Activated T-cell treated with anti-CD3 and anti-CD28 coated beads for 4 hours (primary cell): ENCODE results near the gene FYN.

ENCODE experiments used
- DNase-seq: peaks from one replicate; pipeline ENCODE4 v3.0.0-alpha.2; 2020

FYN gene

DNA sequence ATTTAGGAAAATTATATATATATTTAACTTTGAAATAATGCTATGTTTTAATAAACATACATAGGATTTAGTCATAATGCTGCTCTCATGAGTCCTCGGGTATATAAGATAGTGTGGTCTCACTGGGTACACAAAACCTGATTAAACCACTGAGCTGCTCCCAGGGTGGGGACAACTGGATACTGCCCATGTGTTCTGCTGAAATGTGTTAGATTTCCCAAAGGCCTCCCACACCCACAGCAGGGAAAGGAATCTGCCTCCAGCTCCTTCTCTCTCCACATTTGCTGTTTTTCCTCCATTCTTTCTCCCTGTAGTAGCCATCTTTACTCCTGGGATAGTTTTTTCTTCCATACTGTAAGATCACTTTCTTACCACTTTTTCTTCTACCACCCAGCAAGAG, 198.4 kb downstream of the FYN start:
- no peak for DNase-seq

DNA sequence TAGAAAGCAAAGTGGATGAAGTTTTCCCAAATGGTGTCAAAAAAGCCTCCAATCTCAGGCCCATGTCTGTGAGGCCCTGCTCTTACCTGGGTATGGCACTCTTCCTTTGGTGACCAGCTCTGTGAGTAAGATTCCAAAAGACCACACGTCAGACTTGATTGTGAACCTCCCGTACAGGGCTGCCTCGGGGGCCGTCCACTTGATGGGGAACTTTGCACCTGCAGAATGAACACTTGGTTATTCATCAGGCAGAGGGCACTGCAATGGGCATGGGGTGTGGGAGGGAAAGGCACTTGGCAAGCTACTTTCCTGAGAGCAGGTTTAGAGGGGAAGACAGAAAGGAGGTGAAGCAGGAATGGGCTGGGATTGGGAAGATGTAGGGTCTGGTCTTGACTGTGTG, 198.8 kb downstream of the FYN start:
- no peak for DNase-seq

GRCh38 chr6:111673937-111674336, 199.3 kb downstream of the FYN start:
- DNase-seq = no peak

GRCh38 chr6:111673532-111673931, 199.7 kb downstream of the FYN start:
- DNase-seq = no peak

DNA sequence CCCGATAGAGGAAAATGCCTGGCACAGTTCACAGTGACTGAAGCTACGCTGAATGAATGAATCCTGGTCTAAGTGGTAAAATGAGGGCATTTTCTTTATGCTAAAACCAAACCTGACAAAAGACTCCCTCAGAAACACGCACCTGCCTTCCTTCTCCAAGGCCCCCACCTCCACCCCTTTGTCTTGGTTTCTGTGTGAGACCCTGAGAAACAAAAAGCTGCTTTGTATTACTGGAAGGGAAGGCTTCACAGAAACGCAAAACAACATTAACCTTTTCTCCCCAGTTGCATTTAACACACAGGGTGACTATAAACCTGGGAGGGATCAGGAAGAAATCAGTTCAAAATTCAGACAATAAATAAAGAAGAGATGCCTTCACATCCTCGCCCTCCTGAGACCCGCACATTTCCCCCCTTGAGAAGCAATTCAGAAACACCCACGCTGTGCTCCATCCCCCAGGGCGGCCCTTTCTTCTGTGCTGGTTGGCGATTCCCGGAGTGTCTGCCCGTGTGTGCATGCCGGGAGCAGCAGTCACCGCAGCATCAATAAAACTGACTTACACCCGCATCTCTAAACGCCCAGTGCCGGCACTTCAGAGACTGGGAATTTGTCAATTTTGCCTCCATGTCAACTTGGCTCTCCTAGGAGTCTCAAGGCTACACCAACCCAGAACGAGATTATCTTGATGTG, 200.3 kb downstream of the FYN start:
- no peak for DNase-seq

GRCh38 chr6:111669326-111669725, 203.9 kb downstream of the FYN start:
- no peak for DNase-seq

DNA sequence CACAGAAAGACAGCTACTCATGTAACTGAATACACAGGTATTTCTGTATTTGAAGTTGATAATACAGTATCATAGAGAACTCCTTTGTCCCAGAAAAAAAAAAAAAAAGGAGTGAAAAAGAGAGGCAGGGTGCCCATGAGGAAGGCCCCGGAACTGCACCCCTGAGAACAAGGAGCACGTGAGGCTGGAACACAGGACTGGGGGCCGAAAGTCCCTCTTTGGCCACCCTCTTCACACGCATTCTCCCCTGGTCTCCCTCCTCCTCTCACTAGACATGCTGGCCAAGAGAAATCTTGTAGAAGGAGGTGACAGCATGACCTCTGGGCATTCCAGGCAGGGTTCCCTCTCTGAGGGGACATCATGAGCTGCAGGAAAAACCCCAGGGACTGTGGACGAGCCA, 204.8 kb downstream of the FYN start:
- no peak for DNase-seq

DNA sequence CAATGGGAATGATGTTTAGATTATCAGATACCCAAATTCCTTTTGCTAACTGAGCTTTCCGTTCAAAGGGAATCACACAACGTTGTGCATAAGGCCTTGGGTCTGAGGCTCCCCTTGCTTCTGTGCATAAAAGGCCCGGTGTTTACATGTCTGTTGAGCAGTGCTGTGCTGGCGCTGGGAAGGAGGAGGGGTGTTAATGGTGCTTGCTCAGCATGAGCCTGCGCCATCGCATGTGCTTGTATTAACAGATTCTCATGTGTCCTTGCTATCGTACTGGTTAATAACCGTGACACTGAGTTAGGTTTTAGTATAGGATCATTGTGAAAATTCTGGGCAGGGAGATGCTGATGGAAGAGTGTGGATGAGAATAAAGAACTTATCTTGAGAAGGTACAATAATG, 205.3 kb downstream of the FYN start:
- no peak for DNase-seq

DNA sequence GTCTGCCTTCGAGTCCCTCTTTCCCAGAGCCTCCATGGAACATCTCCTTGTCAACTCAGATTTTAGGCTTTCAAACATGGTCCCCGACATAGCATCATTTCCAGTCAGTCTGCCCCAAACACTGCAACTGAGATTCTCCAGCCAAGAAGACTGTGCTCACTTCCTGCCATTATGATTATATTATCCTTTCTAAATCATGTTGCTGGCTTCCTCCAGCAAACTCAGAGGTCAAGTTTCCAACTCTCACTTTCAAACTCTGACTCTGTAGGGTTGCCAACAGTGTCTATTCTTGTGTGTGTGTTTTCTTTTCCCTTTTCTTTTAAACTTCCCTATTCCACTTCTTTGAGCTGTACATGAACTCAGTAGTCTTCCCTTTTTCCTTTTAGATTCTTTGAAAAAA, 206.4 kb downstream of the FYN start:
- no peak for DNase-seq

- DNase-seq = no peak
Measured at GRCh38 chr6:111664565-111665030, 208.7 kb downstream of the FYN start.

DNA sequence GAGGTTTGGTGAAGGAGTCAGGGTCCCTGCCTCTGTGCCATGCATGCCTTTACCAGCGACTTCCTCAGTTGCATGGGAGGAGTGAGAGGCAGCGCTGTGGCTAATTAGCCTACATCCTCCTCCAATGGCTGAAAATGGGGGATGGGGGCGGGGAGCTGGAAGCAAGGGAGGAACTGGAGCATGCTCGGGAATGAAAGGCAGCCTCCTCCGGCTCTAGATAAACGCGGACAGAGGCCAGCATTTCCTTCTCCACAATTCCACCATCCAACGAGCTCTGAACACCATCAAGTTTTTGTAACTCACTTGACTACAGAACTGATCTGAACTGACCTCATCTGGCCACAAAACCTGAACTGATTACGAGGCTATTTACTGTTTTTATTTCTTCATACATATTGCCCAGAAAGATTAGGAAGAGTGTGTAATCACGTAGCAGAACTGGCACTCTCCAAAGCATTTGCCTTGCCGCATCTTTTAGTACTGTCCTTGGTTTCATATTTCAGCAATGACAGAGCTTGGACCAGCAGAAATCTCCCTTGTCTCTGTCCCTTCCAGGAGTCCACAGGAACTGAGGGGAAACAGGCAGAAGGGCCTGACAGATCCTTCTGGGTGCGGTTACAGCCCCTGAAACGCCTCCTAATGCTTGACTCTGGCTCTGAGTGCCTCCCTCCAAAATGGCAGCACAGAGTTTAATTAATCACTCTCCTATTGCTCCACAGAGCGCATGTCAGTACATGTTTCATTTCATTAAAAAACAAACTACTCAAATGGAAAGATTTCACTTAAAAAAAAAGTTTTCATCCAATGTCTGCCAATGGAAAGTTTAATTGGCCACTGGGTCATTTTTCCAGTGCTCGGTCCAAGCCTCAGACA, 209.3 kb downstream of the FYN start:
- DNase-seq = no peak

GRCh38 chr6:111662794-111663593, 210.3 kb downstream of the FYN start:
- DNase-seq = no peak

GRCh38 chr6:111662072-111662793, 211.0 kb downstream of the FYN start:
- no peak for DNase-seq

DNA sequence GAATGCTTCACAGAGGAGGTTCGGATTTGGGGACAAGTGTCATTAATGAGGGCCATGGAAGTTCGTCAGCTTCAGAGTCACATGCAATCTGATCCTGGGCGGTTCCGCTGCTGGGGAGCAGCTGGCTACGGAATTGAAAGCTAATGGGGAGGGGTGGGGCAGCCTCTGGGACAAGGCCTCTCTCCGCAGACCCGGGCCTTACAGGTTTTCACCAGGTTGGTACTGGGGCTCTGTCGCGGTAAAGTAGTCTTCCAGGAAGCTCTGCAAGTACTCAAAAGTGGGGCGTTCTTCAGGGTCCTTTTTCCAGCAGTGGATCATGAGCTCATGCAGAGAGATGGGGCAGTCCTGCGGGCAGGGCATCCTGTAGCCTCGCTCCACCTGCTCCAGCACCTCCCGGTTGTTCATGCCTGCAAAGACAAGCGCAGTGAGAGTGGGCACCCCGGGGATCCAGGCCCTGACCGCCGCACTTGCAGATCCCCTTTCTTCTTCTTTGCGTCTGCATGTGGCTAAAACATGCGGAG, 211.7 kb downstream of the FYN start:
- no peak for DNase-seq

DNA sequence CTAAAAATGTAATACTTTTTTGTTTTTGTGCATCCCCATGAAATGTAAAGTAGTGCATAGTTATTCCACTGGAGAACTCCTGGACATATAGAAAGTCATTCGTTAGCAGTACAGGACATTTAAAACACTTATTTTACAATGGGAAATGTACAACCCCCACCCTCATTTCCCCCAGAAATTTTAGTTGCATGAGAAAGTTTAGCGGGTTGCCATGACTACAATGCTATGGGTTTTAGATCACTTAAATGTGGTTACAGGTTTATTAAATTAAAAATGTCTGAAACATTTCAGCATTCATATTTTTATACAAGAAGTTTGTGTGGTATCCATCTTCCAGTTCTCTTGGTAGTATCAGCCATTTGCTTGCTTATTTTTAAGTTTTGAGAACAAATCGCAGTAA, 212.7 kb downstream of the FYN start:
- DNase-seq = no peak

- no peak for DNase-seq
Measured at GRCh38 chr6:111658462-111659154, 214.6 kb downstream of the FYN start.

DNA sequence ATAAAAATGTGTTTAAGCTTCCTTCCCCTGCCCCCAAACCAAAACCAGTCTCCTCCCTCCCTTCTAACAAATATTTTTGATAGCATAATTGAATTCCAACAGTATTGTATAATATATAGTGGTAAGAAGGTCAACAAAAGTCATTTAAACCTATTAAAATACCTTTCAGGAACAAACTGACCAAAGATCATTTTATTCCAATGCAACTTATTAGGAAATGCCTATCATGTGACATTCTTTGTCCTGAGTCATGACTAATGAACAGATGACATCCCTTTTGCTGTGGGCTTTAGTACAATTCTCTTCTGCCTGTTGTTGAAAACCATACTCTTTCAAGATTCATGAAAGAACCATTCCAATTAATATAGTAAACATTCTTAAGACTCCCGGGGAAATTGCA, 216.1 kb downstream of the FYN start:
- DNase-seq = no peak

- DNase-seq = no peak
Measured at GRCh38 chr6:111653979-111654378, 219.3 kb downstream of the FYN start.

DNA sequence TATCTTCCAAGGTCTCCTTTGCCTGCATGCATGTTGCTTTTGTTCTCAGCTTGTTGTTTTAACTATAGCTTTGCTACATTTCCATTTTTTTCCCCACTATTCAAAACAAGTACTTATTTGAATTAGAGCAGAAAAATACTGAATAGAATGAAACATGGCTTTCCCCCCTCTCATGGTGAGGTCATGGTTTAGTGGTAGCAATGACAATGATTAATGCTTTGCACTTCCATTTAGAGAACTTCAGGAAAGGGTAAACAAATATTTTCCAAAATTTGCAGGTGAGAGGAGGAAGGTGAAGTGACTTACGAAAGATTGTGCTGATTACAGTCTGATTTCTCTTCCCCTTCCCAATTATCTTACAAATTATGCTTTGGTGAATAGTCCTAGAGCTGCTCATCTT, 219.8 kb downstream of the FYN start:
- DNase-seq = no peak

DNA sequence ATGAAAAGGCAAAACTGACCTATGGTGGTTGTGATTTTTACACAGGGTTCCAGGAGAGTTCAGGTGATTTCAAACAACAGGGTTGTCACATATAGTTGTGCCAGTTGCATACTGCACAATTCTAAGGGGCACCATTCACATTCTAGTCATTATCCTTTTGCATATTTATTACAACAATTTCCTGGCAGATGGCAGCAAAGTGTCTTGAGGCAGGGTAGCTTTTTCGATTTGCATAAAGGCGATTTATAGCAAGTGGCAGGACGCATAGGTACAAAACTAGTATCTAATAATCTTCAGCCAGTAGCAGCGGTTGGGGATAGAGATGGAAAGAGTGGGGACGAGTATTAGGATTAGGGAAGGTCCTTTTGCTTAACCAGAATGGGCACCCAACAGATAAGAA, 221.1 kb downstream of the FYN start:
- no peak for DNase-seq

GRCh38 chr6:111651185-111652034, 221.8 kb downstream of the FYN start:
- no peak for DNase-seq
